Measurements from ENCODE around the gene SUCO.

SUCO gene

GRCh38 chr1:172557270-172557669 is 24.3 kb downstream of the SUCO start:
- Histone ChIP-seq H3K36me3 (ENCODE audit: insufficient read depth, low read length) (peaks cover 30% of the 10 kb centered on the region), H3K27ac (no peak overlapping the region)
- no peak for DNase-seq (ENCODE audit: low read depth, low spot score)

GRCh38 chr1:172559572-172560210 is 26.7 kb downstream of the SUCO start:
- no peak for DNase-seq (ENCODE audit: low read depth, low spot score)
- no peaks in the 10 kb centered on the region for H3K9me3 ChIP-seq (ENCODE audit: low read depth, low read length)
- no peak overlapping the region for H3K27ac ChIP-seq
- TF ChIP-seq EZH2 (IDR thresholded peaks at IDR 0.05) = no peak
- TF ChIP-seq FOXP2 (optimal IDR thresholded peaks at IDR 0.05; ENCODE audit: control extremely low read depth, extremely low read length, insufficient read depth) = no peak
- no peak for TF ChIP-seq POLR2AphosphoS5 (IDR thresholded peaks at IDR 0.05; ENCODE audit: borderline replicate concordance, low read depth, low read length)
- H3K36me3 ChIP-seq (ENCODE audit: insufficient read depth, low read length) = peaks cover 30% of the 10 kb centered on the region
- no peak overlapping the region for H3K4me3 ChIP-seq
- H3K9ac ChIP-seq (ENCODE audit: insufficient read length) = no peak overlapping the region

More at GRCh38 chr1:172557270-172557669, 24.3 kb downstream of the SUCO start:
- H3K9me3 ChIP-seq (ENCODE audit: low read depth, low read length) = no peaks in the 10 kb centered on the region
- H3K9ac ChIP-seq (ENCODE audit: insufficient read length) = no peak overlapping the region
- H3K4me3 ChIP-seq = no peak overlapping the region
- no peak for TF ChIP-seq POLR2AphosphoS5 (IDR thresholded peaks at IDR 0.05; ENCODE audit: borderline replicate concordance, low read depth, low read length)
- TF ChIP-seq FOXP2 (optimal IDR thresholded peaks at IDR 0.05; ENCODE audit: control extremely low read depth, extremely low read length, insufficient read depth) = no peak
- no peak for TF ChIP-seq EZH2 (IDR thresholded peaks at IDR 0.05)

- Histone ChIP-seq H3K4me3 (no peak overlapping the region), H3K9me3 (ENCODE audit: low read depth, low read length) (no peaks in the 10 kb centered on the region), H3K36me3 (ENCODE audit: insufficient read depth, low read length) (peaks cover 26% of the 10 kb centered on the region), H3K27ac (no peak overlapping the region), H3K9ac (ENCODE audit: insufficient read length) (no peak overlapping the region)
- TF ChIP-seq FOXP2 (optimal IDR thresholded peaks at IDR 0.05; ENCODE audit: control extremely low read depth, extremely low read length, insufficient read depth) = no peak
- TF ChIP-seq EZH2 (IDR thresholded peaks at IDR 0.05) = no peak
- TF ChIP-seq POLR2AphosphoS5 (IDR thresholded peaks at IDR 0.05; ENCODE audit: borderline replicate concordance, low read depth, low read length) = no peak
- no peak for DNase-seq (ENCODE audit: low read depth, low spot score)
Measured at GRCh38 chr1:172561252-172561651, 28.3 kb downstream of the SUCO start.

GRCh38 chr1:172566196-172566997 is 33.4 kb downstream of the SUCO start:
- no peaks in the 10 kb centered on the region for H3K9me3 ChIP-seq (ENCODE audit: low read depth, low read length)
- TF ChIP-seq FOXP2 (optimal IDR thresholded peaks at IDR 0.05; ENCODE audit: control extremely low read depth, extremely low read length, insufficient read depth) (no peak), POLR2AphosphoS5 (IDR thresholded peaks at IDR 0.05; ENCODE audit: borderline replicate concordance, low read depth, low read length) (no peak), EZH2 (IDR thresholded peaks at IDR 0.05) (no peak)
- H3K27ac ChIP-seq = no peak overlapping the region
- H3K4me3 ChIP-seq = no peak overlapping the region
- no peak overlapping the region for H3K9ac ChIP-seq (ENCODE audit: insufficient read length)
- no peak for DNase-seq (ENCODE audit: low read depth, low spot score)
- H3K36me3 ChIP-seq (ENCODE audit: insufficient read depth, low read length) = peaks cover 18% of the 10 kb centered on the region

- no peaks in the 10 kb centered on the region for H3K9me3 ChIP-seq (ENCODE audit: low read depth, low read length)
- no peak overlapping the region for H3K4me3 ChIP-seq
- peaks cover 12% of the 10 kb centered on the region for H3K36me3 ChIP-seq (ENCODE audit: insufficient read depth, low read length)
- no peak for TF ChIP-seq EZH2 (IDR thresholded peaks at IDR 0.05)
- H3K9ac ChIP-seq (ENCODE audit: insufficient read length) = no peak overlapping the region
- no peak overlapping the region for H3K27ac ChIP-seq
- DNase-seq (ENCODE audit: low read depth, low spot score) = no peak
Measured at GRCh38 chr1:172567720-172568119, 34.8 kb downstream of the SUCO start.

GRCh38 chr1:172574080-172574479 is 41.1 kb downstream of the SUCO start:
- no peak overlapping the region for H3K9ac ChIP-seq (ENCODE audit: insufficient read length)
- H3K27ac ChIP-seq = no peak overlapping the region
- no peak for TF ChIP-seq FOXP2 (optimal IDR thresholded peaks at IDR 0.05; ENCODE audit: control extremely low read depth, extremely low read length, insufficient read depth)
- TF ChIP-seq EZH2 (IDR thresholded peaks at IDR 0.05) = no peak
- TF ChIP-seq POLR2AphosphoS5 (IDR thresholded peaks at IDR 0.05; ENCODE audit: borderline replicate concordance, low read depth, low read length) = no peak
- H3K9me3 ChIP-seq (ENCODE audit: low read depth, low read length) = no peaks in the 10 kb centered on the region
- H3K36me3 ChIP-seq (ENCODE audit: insufficient read depth, low read length) = peaks cover 18% of the 10 kb centered on the region
- no peak for DNase-seq (ENCODE audit: low read depth, low spot score)
- no peak overlapping the region for H3K4me3 ChIP-seq

- Histone ChIP-seq H3K9me3 (ENCODE audit: low read depth, low read length) (no peaks in the 10 kb centered on the region), H3K9ac (ENCODE audit: insufficient read length) (no peak overlapping the region), H3K36me3 (ENCODE audit: insufficient read depth, low read length) (peaks cover 18% of the 10 kb centered on the region), H3K4me3 (no peak overlapping the region), H3K27ac (no peak overlapping the region)
- DNase-seq (ENCODE audit: low read depth, low spot score) = no peak
- TF ChIP-seq POLR2AphosphoS5 (IDR thresholded peaks at IDR 0.05; ENCODE audit: borderline replicate concordance, low read depth, low read length) = no peak
Measured at GRCh38 chr1:172578586-172578985, 45.6 kb downstream of the SUCO start.

GRCh38 chr1:172581273-172581672 is 48.3 kb downstream of the SUCO start:
- DNase-seq (ENCODE audit: low read depth, low spot score) = no peak
- Histone ChIP-seq H3K4me3 (no peak overlapping the region), H3K27ac (no peak overlapping the region), H3K9me3 (ENCODE audit: low read depth, low read length) (no peaks in the 10 kb centered on the region), H3K36me3 (ENCODE audit: insufficient read depth, low read length) (peaks cover 19% of the 10 kb centered on the region), H3K9ac (ENCODE audit: insufficient read length) (no peak overlapping the region)
- no peak for TF ChIP-seq EZH2 (IDR thresholded peaks at IDR 0.05)
- no peak for TF ChIP-seq FOXP2 (optimal IDR thresholded peaks at IDR 0.05; ENCODE audit: control extremely low read depth, extremely low read length, insufficient read depth)
- no peak for TF ChIP-seq POLR2AphosphoS5 (IDR thresholded peaks at IDR 0.05; ENCODE audit: borderline replicate concordance, low read depth, low read length)

Data from SK-N-MC (cell line).